Peyer's patch (tissue), 4 donors: ENCODE results near the gene PLEKHG3. TPM values are rescaled to one million over a fixed set of nuclear protein-coding genes. Genes with fewer than 3 reads are reported as not detected.

Experiments
- DNase-seq, 3 donors: peaks; one replicate each; pipeline ENCODE4 v3.0.0-alpha.2; 2017 to 2019
- H3K27ac ChIP-seq, 4 donors: fragments of 200-600 bp; sonication (generic); one replicate each; pipeline ENCODE4 v1.5.1; 2016 to 2019
- H3K27me3 ChIP-seq, 2 donors: fragments of 200-600 bp; sonication (generic); one replicate each; pipeline ENCODE4 v1.5.1; 2019
- H3K36me3 ChIP-seq, 3 donors: fragments of 200-600 bp; sonication (generic); one replicate each; pipeline ENCODE4 v1.5.1; 2016 to 2019
- H3K4me1 ChIP-seq, 4 donors: fragments of 200-600 bp; sonication (generic); one replicate each; pipeline ENCODE4 v1.5.1; 2016 to 2019
- H3K4me3 ChIP-seq, 4 donors: fragments of 200-600 bp; sonication (generic); 1 replicate in 3 of 4; 2 replicates in 1 of 4; pipeline ENCODE4 v1.5.1; 2016 to 2019; ENCODE audit warnings: mild to moderate bottlenecking in 1 of 4
- H3K9me3 ChIP-seq, 4 donors: fragments of 200-600 bp; sonication (generic); one replicate each; pipeline ENCODE4 v1.5.1; 2016 to 2019; ENCODE audit warnings: mild to moderate bottlenecking in 1 of 4
- POLR2A ChIP-seq, 2 donors: fragments of 450-650 bp; IDR thresholded peaks; one replicate each; pipeline ENCODE4 v1.5.1; 2017; ENCODE audit warnings: antibody characterized with exemption in 2 of 2, mild to moderate bottlenecking in 2 of 2, moderate library complexity in 2 of 2
- total RNA-seq, 4 donors: library from RNA; depleted of rRNA; stranded (reverse); fragments of >200 nt; gene quantifications; one replicate each; pipeline ENCODE4 v1.1.0, GENCODE V29; 2016
- TF ChIP-seq, protein P1 (sequence below), 6 experiments: fragments of 450-650 bp in 4 of 6; fragments of 200-600 bp in 2 of 6; sonication (generic) in 1 of 6; IDR thresholded peaks; one replicate each; pipeline ENCODE4 v1.5.1; 2017 to 2019; ENCODE audit warnings: antibody characterized with exemption in 6 of 6, mild to moderate bottlenecking in 3 of 6, moderate library complexity in 1 of 6

PLEKHG3 gene
- total RNA-seq, 4 donors from 2014 or later: 18.2 to 45.5 (median 31.5) TPM

DNA sequence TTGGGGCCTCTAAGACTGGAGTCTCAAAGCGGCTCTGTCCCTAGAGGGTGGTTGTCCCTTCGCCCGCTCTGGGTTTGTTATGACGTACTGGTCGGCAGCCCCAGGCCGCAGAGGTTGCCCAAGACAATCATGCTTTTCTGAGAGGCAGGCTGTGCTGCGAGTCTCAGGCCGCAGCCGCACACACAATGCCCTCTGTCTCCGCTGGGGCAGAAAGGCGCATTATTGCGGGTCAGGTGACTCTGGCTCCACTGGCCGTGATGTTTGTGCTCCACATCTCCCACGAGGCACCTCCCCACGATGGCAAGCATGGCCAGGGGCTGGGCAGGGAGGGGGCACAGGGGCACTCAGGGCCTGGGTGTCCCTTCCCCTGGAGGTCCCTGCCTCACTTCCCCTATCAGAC lies 21.0 kb upstream of the PLEKHG3 start:
- Histone ChIP-seq H3K36me3 (no peaks in the 10 kb centered on the region), H3K4me1 (peaks cover 0 to 14% (median 0%) of the 10 kb centered on the region in 4 donors), H3K9me3 (no peaks in the 10 kb centered on the region), H3K4me3 (no peak overlapping the region), H3K27me3 (no peaks in the 10 kb centered on the region), H3K27ac (peak overlapping the region in 1 of 4 donors; percentile 19)
- no peak for TF ChIP-seq POLR2A (IDR thresholded peaks at IDR 0.05)
- TF ChIP-seq, protein P1, sequence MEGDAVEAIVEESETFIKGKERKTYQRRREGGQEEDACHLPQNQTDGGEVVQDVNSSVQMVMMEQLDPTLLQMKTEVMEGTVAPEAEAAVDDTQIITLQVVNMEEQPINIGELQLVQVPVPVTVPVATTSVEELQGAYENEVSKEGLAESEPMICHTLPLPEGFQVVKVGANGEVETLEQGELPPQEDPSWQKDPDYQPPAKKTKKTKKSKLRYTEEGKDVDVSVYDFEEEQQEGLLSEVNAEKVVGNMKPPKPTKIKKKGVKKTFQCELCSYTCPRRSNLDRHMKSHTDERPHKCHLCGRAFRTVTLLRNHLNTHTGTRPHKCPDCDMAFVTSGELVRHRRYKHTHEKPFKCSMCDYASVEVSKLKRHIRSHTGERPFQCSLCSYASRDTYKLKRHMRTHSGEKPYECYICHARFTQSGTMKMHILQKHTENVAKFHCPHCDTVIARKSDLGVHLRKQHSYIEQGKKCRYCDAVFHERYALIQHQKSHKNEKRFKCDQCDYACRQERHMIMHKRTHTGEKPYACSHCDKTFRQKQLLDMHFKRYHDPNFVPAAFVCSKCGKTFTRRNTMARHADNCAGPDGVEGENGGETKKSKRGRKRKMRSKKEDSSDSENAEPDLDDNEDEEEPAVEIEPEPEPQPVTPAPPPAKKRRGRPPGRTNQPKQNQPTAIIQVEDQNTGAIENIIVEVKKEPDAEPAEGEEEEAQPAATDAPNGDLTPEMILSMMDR (IDR thresholded peaks at IDR 0.05): no peak
- DNase-seq: no peak

DNA sequence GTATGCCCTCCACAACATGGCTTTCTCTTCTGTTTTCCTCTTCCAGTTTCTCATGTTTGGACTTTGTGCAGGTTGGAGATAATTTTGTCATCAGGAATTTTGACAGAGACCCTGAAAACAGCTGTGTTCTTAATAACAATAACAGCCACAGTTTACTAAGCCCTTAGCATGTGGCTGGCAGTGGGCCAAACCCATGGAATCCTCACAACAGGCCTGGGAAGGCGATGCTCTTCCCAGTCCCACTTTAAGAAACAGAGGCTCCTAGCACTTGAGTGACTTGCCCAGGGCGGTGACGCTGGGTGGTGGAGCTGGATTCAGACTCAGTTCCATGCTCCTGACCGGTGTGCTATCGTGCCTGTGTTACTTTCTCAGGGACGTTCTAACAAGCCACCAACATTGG lies 20.1 kb upstream of the PLEKHG3 start:
- Histone ChIP-seq H3K36me3 (no peaks in the 10 kb centered on the region), H3K4me3 (no peak overlapping the region), H3K27ac (no peak overlapping the region), H3K27me3 (no peaks in the 10 kb centered on the region), H3K9me3 (no peaks in the 10 kb centered on the region), H3K4me1 (peaks cover 0 to 14% (median 0%) of the 10 kb centered on the region in 4 donors)
- TF ChIP-seq, protein P1 (IDR thresholded peaks at IDR 0.05): no peak
- no peak for TF ChIP-seq POLR2A (IDR thresholded peaks at IDR 0.05)
- peak in 1 of 3 donors; percentile 63 for DNase-seq

DNA sequence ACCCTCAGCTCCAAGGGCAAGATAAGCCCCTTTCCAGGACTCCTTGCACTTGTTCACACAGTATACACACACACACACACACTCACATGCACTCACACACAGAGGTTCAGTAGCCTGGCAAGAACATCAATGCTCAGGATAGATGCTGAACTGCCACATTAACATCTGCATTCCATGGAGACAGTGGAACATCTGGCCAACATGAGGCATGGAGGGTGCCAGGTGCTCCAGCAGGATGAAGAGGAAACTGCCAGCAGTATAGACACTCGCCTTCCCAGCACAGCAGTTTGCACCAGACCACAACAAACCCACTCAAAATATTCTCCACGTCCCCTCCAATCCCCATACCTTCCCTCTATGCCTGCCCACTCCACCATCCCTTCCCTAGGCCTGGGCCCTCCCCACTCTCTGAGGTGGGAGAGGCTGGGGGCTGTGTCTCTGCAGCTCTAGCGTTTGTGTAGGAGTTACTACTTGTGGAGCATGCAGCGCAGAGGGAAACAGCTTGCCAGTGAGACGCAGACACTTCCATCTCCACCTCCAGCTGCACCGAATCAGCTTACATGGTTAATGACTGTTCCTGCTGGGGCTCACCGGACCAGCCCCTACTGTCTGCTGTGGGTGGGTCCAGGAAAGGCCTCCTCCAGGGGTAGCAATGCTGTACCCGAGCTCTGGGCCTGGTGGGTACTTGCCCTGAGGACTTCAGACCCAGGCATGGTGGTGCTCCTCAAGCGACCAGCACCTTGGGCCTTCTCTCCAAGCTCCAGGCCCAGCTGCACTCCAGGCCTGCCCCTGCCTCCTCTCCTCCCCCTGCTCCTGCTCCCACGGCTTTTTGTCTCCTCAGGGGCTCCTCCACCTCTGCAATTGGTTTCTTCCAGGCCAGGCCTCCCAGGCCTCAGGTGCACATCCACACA lies 18.6 kb upstream of the PLEKHG3 start:
- Histone ChIP-seq H3K4me1 (peaks cover 0 to 14% (median 0%) of the 10 kb centered on the region in 4 donors), H3K36me3 (no peaks in the 10 kb centered on the region), H3K27me3 (no peaks in the 10 kb centered on the region), H3K27ac (no peak overlapping the region), H3K4me3 (no peak overlapping the region), H3K9me3 (no peaks in the 10 kb centered on the region)
- DNase-seq: no peak
- no peak for TF ChIP-seq POLR2A (IDR thresholded peaks at IDR 0.05)
- TF ChIP-seq, protein P1 (IDR thresholded peaks at IDR 0.05): no peak

DNA sequence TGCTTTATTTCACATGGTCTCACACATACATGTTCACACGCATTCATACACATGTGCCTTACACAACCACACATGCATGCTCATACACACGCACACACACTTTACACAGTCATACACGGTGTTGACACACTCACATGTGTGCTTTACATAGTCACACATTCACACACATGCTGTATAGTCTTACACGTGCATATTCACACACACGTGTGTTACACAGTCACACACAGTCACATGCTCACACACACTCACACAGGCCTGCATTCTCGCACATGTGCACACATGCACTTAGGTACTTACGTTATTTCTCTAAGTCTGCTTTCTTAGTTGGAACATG lies 18.0 kb upstream of the PLEKHG3 start:
- peaks cover 0 to 14% (median 0%) of the 10 kb centered on the region in 4 donors for H3K4me1 ChIP-seq
- DNase-seq: no peak
- no peak overlapping the region for H3K27ac ChIP-seq
- no peaks in the 10 kb centered on the region for H3K9me3 ChIP-seq
- H3K36me3 ChIP-seq: no peaks in the 10 kb centered on the region
- TF ChIP-seq, protein P1 (IDR thresholded peaks at IDR 0.05): no peak
- TF ChIP-seq POLR2A (IDR thresholded peaks at IDR 0.05): no peak
- H3K27me3 ChIP-seq: no peaks in the 10 kb centered on the region
- H3K4me3 ChIP-seq: no peak overlapping the region

DNA sequence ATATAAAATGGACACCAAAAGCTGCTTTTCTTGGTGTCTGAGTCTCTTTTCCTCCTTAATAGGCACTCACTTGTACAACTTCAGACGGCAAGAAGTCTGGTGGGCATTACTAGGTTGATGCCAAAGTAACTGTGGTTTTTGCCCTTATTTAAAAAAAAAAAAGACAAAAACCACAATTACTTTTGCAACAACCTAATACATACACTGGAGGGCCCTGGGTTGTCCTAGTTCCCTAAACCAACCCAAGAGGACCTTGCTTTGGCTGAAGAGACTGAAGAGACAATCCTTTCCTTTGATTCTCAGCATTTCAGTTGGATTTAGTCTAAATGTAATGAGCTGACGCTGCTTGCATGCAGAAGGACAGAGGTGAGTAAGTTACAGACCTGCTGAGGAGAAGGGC lies 16.2 kb upstream of the PLEKHG3 start:
- TF ChIP-seq, protein P1 (IDR thresholded peaks at IDR 0.05): no peak
- TF ChIP-seq POLR2A (IDR thresholded peaks at IDR 0.05): no peak
- H3K36me3 ChIP-seq: no peaks in the 10 kb centered on the region
- no peak overlapping the region for H3K4me3 ChIP-seq
- no peaks in the 10 kb centered on the region for H3K27me3 ChIP-seq
- DNase-seq: no peak
- H3K9me3 ChIP-seq: no peaks in the 10 kb centered on the region
- no peaks in the 10 kb centered on the region for H3K4me1 ChIP-seq
- no peak overlapping the region for H3K27ac ChIP-seq
